Stomach (tissue), 9 donors: ENCODE measurements around the gene MYBPH. TPM values are rescaled to one million over a fixed set of nuclear protein-coding genes. Genes with fewer than 3 reads are reported as not detected.

Experiments
- DNase-seq, 2 donors: peaks; one replicate each; pipeline versions ENCODE4 v3.0.0 to v3.0.0-alpha.2; 2013 to 2019
- H3K27ac ChIP-seq, 5 donors: fragments of 200-600 bp in 4 of 5; sonication (generic) in 4 of 5; one replicate each; pipeline ENCODE4 v1.5.1; 2013 to 2019; ENCODE audit warnings: mild to moderate bottlenecking in 1 of 5, moderate library complexity in 1 of 5
- H3K27me3 ChIP-seq, 3 donors: fragments of 200-600 bp; sonication (generic); one replicate each; pipeline ENCODE4 v1.5.1; 2017 to 2019; ENCODE audit warnings: mixed run types in 1 of 3
- H3K36me3 ChIP-seq, 4 donors: fragments of 200-600 bp; sonication (generic); 1 replicate in 3 of 4; 2 replicates in 1 of 4; pipeline ENCODE4 v1.5.1; 2016 to 2019
- H3K4me1 ChIP-seq, 4 donors: fragments of 200-600 bp; sonication (generic); one replicate each; pipeline ENCODE4 v1.5.1; 2016 to 2019
- H3K4me3 ChIP-seq, 4 donors: fragments of 200-600 bp; sonication (generic) in 3 of 4; one replicate each; pipeline ENCODE4 v1.5.1; 2016 to 2019; ENCODE audit warnings: mild to moderate bottlenecking in 1 of 4
- H3K9me3 ChIP-seq, 4 donors: fragments of 200-600 bp; sonication (generic); one replicate each; pipeline ENCODE4 v1.5.1; 2016 to 2019
- EP300 ChIP-seq: sonication (generic); formaldehyde crosslinking; IDR thresholded peaks from one replicate; pipeline ENCODE4 v1.6.1; 2017; ENCODE audit warnings: antibody characterized with exemption
- POLR2A ChIP-seq, 4 donors: fragments of 450-650 bp; IDR thresholded peaks; one replicate each; pipeline ENCODE4 v1.6.1; 2016; ENCODE audit warnings: antibody characterized with exemption in 4 of 4, control low read depth in 2 of 4, mild to moderate bottlenecking in 1 of 4, moderate library complexity in 1 of 4
- POLR2AphosphoS5 ChIP-seq, 3 donors: sonication (generic); formaldehyde crosslinking; IDR thresholded peaks; one replicate each; pipeline ENCODE4 v1.6.1; 2016; ENCODE audit warnings: antibody characterized with exemption in 3 of 3
- WGBS, 5 donors: extraction: QIAGEN DNeasy Blood & Tissue Kit in 3 of 5; methylation state at CpG; one replicate each; pipeline versions ENCODE4 v1.1.5 to v1.1.7; 2013 to 2018; 5-methylcytosine and 5-hydroxymethylcytosine counted together
- intact Hi-C: fragments of 100-400 bp; cut with DNase I; formaldehyde crosslinking; loops from one replicate; pipeline ENCODE4 v1.15.1; 2023; ENCODE audit warnings: low total_unique reads
- polyA plus RNA-seq, 3 donors: library from polyadenylated mRNA; stranded (reverse); fragments of 200-250 nt; gene quantifications; one replicate each; pipeline ENCODE4 v1.2.3, GENCODE V29; 2013
- total RNA-seq, 5 donors: library from RNA; depleted of rRNA; stranded (reverse); fragments of >200 nt; gene quantifications; one replicate each; pipeline versions ENCODE4 v1.1.0 to v1.2.3, GENCODE V29; 2014 to 2016
- TF ChIP-seq, protein P1 (sequence below), 7 experiments: fragments of 450-650 bp in 4 of 7; fragments of 200-600 bp in 3 of 7; sonication (generic) in 3 of 7; IDR thresholded peaks; one replicate each; pipeline ENCODE4 v1.5.1; 2016 to 2019; ENCODE audit warnings: antibody characterized with exemption in 7 of 7, control low read depth in 2 of 7, mild to moderate bottlenecking in 1 of 7
- donor health status: healthy with polysubstance abuse.
- donor health status: Bipolar disorder and iron deficiency.
- donor health status: healthy.

The MYBPH gene
- total and polyA plus RNA-seq, 8 donors, result 0.05 to 0.19 TPM; not detected in 6

DNA sequence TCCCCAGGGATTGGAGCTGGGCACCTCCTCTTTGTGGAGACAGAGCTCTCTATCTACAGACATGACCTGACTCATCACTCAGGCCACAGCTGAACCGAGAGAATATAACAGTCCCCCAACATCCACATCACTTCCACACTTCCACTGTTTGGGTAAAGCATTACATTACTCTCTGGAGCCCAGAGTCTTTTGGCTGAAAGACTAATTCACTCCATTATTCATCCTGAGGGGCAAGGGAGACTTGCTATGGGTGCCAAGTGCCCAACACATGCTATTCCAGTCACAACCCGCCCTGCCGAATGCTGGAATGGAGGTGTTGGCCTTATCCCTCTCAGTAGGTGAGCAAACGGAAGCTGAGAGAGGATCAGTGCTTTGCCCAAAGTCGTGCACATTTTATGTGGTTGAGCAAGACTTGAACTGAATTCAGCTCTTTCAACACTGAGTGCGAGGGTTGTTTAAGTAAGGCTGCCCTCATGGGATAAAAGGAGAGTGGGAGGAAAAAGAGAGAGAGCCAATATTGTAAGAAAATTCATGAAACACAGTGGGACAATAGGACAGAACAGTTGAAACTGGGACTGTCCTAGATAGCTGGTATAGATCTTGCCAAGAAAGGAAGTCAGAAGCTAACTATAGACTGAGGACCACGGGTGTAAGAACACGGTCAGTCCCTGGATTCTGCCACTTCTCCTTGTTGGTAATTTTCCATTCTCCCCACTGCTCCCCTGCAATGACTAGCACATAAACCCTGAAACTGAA lies 24.4 kb upstream of the MYBPH start:
- peaks cover 0 to 20% (median 0%) of the 10 kb centered on the region in 3 donors for H3K27me3 ChIP-seq
- 47 to 64% (median 55%) methylated on average over 8 of the region's 8 CpGs for WGBS, 5 donors
- intact Hi-C loops, result no loop called here
- H3K9me3 ChIP-seq, result no peaks in the 10 kb centered on the region
- TF ChIP-seq POLR2A (IDR thresholded peaks at IDR 0.05) (no peak), POLR2AphosphoS5 (IDR thresholded peaks at IDR 0.05) (peak in 2 of 3 donors; percentile 50 to 66)
- H3K4me3 ChIP-seq, result no peak overlapping the region
- no peaks in the 10 kb centered on the region for H3K36me3 ChIP-seq
- H3K27ac ChIP-seq, result peak overlapping the region in 4 of 5 donors; percentile 59 to 84 (median 73)
- DNase-seq, result peak in 1 of 2 donors; percentile 18
- H3K4me1 ChIP-seq, result peaks cover 0 to 33% (median 14%) of the 10 kb centered on the region in 4 donors

DNA sequence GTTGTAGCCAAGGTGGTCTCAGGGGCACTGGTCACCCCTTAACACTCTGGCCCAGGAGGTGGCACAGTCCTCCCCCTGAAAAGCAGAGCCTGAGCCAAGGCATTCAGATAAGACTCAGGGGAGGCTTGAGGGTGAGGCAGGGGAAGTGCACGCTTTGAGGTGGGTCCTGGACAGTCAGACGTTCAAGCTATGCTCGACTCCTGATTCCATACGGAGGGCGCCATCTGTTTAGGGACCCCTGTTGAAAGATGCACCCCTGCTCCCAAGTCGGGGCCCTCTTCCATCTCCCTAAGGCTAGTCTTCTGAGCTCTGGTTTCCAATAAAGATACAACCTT lies 23.8 kb upstream of the MYBPH start:
- intact Hi-C loops, result no loop called here
- peak in 1 of 2 donors; percentile 21 for DNase-seq
- Histone ChIP-seq H3K27me3 (peaks cover 0 to 20% (median 0%) of the 10 kb centered on the region in 3 donors), H3K36me3 (no peaks in the 10 kb centered on the region), H3K4me3 (no peak overlapping the region), H3K27ac (peak overlapping the region in 4 of 5 donors; percentile 59 to 84 (median 73)), H3K4me1 (peaks cover 0 to 33% (median 14%) of the 10 kb centered on the region in 4 donors), H3K9me3 (no peaks in the 10 kb centered on the region)
- TF ChIP-seq POLR2A (IDR thresholded peaks at IDR 0.05) (no peak), POLR2AphosphoS5 (IDR thresholded peaks at IDR 0.05) (no peak), EP300 (no peak)
- TF ChIP-seq, protein P1, sequence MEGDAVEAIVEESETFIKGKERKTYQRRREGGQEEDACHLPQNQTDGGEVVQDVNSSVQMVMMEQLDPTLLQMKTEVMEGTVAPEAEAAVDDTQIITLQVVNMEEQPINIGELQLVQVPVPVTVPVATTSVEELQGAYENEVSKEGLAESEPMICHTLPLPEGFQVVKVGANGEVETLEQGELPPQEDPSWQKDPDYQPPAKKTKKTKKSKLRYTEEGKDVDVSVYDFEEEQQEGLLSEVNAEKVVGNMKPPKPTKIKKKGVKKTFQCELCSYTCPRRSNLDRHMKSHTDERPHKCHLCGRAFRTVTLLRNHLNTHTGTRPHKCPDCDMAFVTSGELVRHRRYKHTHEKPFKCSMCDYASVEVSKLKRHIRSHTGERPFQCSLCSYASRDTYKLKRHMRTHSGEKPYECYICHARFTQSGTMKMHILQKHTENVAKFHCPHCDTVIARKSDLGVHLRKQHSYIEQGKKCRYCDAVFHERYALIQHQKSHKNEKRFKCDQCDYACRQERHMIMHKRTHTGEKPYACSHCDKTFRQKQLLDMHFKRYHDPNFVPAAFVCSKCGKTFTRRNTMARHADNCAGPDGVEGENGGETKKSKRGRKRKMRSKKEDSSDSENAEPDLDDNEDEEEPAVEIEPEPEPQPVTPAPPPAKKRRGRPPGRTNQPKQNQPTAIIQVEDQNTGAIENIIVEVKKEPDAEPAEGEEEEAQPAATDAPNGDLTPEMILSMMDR (IDR thresholded peaks at IDR 0.05), result no peak
- WGBS, 5 donors, result 88 to 91% (median 89%) methylated on average over 6 of the region's 6 CpGs

DNA sequence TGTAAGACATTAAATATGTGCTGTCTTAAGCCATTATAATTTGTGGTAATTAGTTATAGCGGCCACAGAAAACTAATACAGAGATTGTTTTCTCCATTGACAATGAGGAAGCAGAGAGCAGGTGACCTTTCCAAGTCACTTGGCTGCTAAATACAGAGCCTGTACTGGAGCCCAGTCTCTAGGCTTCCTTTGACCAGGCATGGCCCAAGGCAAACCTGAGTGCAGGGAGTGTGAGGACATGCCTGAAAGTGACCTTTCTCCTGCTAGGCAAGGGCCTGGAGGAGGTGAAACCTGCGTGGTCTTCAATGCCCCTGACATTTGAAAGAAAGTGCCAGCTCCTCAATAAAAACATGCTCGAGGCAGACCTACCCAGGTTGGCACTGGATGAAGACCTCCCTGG lies 23.4 kb upstream of the MYBPH start:
- no peak for DNase-seq
- no peaks in the 10 kb centered on the region for H3K36me3 ChIP-seq
- H3K27ac ChIP-seq, result peak overlapping the region in 4 of 5 donors; percentile 59 to 84 (median 73)
- H3K4me3 ChIP-seq, result no peak overlapping the region
- H3K27me3 ChIP-seq, result peaks cover 0 to 20% (median 0%) of the 10 kb centered on the region in 3 donors
- peaks cover 0 to 33% (median 14%) of the 10 kb centered on the region in 4 donors for H3K4me1 ChIP-seq
- H3K9me3 ChIP-seq, result no peaks in the 10 kb centered on the region
- 74 to 84% (median 83%) methylated on average over 2 to 3 of the region's 3 CpGs for WGBS, 5 donors
- TF ChIP-seq EP300 (no peak), POLR2A (IDR thresholded peaks at IDR 0.05) (no peak), POLR2AphosphoS5 (IDR thresholded peaks at IDR 0.05) (no peak)
- TF ChIP-seq, protein P1 (IDR thresholded peaks at IDR 0.05), result no peak
- intact Hi-C loops, result no loop called here

DNA sequence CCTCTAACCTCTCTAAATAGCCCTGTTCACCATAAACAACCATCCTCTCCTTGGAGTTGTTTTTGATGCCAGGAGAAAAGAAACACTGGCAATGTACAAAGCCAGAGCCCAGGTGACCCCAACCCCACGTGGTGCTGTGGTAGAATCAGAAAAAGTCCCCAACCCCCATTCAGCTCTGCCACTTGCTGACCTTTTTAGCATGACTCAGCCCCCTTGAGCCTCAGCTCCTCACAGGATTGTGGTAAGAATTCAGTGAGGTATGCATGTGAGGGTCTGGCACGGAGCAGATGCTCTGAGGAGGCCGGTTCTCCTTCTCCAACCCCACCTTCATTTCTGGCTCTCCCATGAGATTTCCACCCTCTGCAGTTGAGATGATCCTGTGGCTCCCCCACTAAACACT lies 22.0 kb upstream of the MYBPH start:
- no peak overlapping the region for H3K27ac ChIP-seq
- intact Hi-C loops, result no loop called here
- no peak overlapping the region for H3K4me3 ChIP-seq
- H3K9me3 ChIP-seq, result no peaks in the 10 kb centered on the region
- H3K4me1 ChIP-seq, result peaks cover 0 to 33% (median 14%) of the 10 kb centered on the region in 4 donors
- WGBS, 5 donors, result 48 to 61% (median 56%) methylated on average over 3 of the region's 3 CpGs
- peaks cover 0 to 20% (median 0%) of the 10 kb centered on the region in 3 donors for H3K27me3 ChIP-seq
- TF ChIP-seq, protein P1 (IDR thresholded peaks at IDR 0.05), result no peak
- TF ChIP-seq POLR2A (IDR thresholded peaks at IDR 0.05) (no peak), EP300 (no peak), POLR2AphosphoS5 (IDR thresholded peaks at IDR 0.05) (no peak)
- H3K36me3 ChIP-seq, result no peaks in the 10 kb centered on the region
- no peak for DNase-seq

DNA sequence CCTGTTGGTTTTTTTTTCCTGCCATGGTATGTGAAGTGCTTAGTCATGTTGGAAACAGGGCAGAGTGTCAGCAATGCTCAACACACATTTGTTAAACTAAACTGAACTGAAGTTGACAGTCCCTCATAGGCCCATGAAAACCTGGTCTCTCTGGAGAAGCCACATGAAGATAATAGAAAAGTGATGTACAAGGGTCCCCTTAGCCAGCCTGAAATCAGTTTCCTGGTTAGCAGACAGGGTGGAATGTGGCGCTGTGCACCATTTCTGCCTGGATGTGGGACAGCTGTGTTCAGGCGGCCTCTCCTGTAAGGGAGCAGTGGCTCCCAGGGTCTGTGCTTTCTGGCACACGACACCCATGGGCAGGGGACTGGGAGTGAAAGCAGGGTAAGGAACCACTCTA lies 20.7 kb upstream of the MYBPH start:
- intact Hi-C loops, result no loop called here
- peaks cover 0 to 24% (median 14%) of the 10 kb centered on the region in 4 donors for H3K4me1 ChIP-seq
- no peaks in the 10 kb centered on the region for H3K36me3 ChIP-seq
- no peaks in the 10 kb centered on the region for H3K9me3 ChIP-seq
- peak in 1 of 2 donors; percentile 22 for DNase-seq
- TF ChIP-seq POLR2A (IDR thresholded peaks at IDR 0.05), result no peak
- TF ChIP-seq EP300, result no peak
- TF ChIP-seq, protein P1 (IDR thresholded peaks at IDR 0.05), result no peak
- TF ChIP-seq POLR2AphosphoS5 (IDR thresholded peaks at IDR 0.05), result no peak
- no peak overlapping the region for H3K4me3 ChIP-seq
- WGBS, 5 donors, result 73 to 94% (median 85%) methylated on average over 3 of the region's 3 CpGs
- peak overlapping the region in 1 of 5 donors; percentile 43 for H3K27ac ChIP-seq
- peaks cover 0 to 13% (median 0%) of the 10 kb centered on the region in 3 donors for H3K27me3 ChIP-seq
